Measurements from ENCODE around the gene KRTAP10-2.

KRTAP10-2 gene

DNA sequence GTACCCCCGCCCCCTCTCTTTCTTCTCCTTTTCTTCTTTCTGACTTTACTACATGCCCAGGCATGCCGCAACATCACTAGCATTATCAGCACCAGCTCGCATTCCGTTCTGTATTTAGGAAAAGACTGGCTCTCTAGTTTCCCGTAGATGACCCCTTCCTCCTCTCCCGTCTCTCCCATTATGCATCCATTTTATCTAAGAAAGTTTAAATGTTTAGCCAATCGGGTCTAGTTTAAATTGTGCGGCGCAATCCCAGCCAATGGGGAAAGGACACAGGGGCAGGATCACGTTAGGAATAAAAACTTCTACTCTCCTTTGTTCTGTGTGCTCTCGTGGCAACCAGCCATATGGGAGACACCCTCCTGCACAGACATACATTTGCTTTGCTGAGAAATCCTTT, 46.8 kb upstream of the KRTAP10-2 start (continued):
- TF ChIP-seq, protein P1, sequence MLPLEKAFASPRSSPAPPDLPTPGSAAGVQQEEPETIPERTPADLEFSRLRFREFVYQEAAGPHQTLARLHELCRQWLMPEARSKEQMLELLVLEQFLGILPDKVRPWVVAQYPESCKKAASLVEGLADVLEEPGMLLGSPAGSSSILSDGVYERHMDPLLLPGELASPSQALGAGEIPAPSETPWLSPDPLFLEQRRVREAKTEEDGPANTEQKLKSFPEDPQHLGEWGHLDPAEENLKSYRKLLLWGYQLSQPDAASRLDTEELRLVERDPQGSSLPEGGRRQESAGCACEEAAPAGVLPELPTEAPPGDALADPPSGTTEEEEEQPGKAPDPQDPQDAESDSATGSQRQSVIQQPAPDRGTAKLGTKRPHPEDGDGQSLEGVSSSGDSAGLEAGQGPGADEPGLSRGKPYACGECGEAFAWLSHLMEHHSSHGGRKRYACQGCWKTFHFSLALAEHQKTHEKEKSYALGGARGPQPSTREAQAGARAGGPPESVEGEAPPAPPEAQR (tag by site-specific recombination; IDR thresholded peaks at IDR 0.05) = no peak
- TF ChIP-seq HOXD13 (CRISPR knock-in tag; IDR thresholded peaks at IDR 0.05; ENCODE audit: borderline replicate concordance) (no peak), ZNF311 (tag by site-specific recombination; IDR thresholded peaks at IDR 0.05; ENCODE audit: borderline replicate concordance) (no peak)

DNA sequence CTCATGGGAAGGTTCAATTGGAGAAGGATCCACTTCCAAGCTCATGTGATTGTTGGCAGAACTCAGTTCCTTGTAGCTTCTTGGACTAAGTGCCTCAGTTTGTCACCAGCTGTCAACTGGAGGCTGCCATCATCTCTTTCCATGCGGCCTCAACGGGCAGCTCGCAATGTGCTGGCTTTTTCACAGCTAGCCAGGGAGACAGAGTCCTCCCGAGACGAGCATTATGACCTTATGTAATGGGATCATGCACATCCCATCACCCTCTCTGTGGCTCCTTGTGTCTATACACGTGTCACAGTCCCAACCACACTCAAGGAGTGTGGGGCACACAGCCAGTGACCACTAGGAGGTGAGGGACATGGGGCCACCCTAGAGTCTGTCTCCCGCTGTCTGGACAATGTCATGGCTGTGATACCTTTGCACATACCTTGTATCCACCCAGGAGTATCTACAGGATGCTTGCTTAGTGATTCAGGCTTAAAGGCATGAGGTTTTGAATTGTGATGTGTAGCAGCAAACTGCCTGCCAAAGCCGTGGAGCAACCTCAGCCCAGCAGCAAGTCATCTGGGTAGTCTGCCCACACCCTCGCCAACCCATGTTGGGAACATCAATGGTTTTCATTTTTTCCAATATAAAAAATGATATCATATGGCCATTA, 44.9 kb upstream of the KRTAP10-2 start:
- POLR2A ChIA-PET = no interaction called here
- no peak overlapping the region for H3K27ac ChIP-seq (ENCODE audit: extremely low read depth, low read depth, low read length)
- CTCF ChIA-PET = interaction anchor here (0.6 to 2.0 kb wide), 4 partner anchors 12 to 296 kb away, joined by 3 to 7 read pairs (median 4); no protein-coding TSS in a partner anchor

More for the DNA sequence above, 44.9 kb upstream of the KRTAP10-2 start:
- H3K4me1 ChIP-seq (ENCODE audit: control insufficient read depth, insufficient read depth, low read length) = no peaks in the 10 kb centered on the region
- TF ChIP-seq, protein P2, sequence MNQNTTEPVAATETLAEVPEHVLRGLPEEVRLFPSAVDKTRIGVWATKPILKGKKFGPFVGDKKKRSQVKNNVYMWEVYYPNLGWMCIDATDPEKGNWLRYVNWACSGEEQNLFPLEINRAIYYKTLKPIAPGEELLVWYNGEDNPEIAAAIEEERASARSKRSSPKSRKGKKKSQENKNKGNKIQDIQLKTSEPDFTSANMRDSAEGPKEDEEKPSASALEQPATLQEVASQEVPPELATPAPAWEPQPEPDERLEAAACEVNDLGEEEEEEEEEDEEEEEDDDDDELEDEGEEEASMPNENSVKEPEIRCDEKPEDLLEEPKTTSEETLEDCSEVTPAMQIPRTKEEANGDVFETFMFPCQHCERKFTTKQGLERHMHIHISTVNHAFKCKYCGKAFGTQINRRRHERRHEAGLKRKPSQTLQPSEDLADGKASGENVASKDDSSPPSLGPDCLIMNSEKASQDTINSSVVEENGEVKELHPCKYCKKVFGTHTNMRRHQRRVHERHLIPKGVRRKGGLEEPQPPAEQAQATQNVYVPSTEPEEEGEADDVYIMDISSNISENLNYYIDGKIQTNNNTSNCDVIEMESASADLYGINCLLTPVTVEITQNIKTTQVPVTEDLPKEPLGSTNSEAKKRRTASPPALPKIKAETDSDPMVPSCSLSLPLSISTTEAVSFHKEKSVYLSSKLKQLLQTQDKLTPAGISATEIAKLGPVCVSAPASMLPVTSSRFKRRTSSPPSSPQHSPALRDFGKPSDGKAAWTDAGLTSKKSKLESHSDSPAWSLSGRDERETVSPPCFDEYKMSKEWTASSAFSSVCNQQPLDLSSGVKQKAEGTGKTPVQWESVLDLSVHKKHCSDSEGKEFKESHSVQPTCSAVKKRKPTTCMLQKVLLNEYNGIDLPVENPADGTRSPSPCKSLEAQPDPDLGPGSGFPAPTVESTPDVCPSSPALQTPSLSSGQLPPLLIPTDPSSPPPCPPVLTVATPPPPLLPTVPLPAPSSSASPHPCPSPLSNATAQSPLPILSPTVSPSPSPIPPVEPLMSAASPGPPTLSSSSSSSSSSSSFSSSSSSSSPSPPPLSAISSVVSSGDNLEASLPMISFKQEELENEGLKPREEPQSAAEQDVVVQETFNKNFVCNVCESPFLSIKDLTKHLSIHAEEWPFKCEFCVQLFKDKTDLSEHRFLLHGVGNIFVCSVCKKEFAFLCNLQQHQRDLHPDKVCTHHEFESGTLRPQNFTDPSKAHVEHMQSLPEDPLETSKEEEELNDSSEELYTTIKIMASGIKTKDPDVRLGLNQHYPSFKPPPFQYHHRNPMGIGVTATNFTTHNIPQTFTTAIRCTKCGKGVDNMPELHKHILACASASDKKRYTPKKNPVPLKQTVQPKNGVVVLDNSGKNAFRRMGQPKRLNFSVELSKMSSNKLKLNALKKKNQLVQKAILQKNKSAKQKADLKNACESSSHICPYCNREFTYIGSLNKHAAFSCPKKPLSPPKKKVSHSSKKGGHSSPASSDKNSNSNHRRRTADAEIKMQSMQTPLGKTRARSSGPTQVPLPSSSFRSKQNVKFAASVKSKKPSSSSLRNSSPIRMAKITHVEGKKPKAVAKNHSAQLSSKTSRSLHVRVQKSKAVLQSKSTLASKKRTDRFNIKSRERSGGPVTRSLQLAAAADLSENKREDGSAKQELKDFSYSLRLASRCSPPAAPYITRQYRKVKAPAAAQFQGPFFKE (tag by site-specific recombination; IDR thresholded peaks at IDR 0.05; ENCODE audit: borderline replicate concordance) = no peak
- TF ChIP-seq ZNF391 (tag by site-specific recombination; IDR thresholded peaks at IDR 0.05; ENCODE audit: borderline replicate concordance, low read depth) = no peak
- TF ChIP-seq, protein P3, sequence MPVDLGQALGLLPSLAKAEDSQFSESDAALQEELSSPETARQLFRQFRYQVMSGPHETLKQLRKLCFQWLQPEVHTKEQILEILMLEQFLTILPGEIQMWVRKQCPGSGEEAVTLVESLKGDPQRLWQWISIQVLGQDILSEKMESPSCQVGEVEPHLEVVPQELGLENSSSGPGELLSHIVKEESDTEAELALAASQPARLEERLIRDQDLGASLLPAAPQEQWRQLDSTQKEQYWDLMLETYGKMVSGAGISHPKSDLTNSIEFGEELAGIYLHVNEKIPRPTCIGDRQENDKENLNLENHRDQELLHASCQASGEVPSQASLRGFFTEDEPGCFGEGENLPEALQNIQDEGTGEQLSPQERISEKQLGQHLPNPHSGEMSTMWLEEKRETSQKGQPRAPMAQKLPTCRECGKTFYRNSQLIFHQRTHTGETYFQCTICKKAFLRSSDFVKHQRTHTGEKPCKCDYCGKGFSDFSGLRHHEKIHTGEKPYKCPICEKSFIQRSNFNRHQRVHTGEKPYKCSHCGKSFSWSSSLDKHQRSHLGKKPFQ (tag by site-specific recombination; IDR thresholded peaks at IDR 0.05) = no peak
- TF ChIP-seq YY2 (tag by site-specific recombination; IDR thresholded peaks at IDR 0.05) = no peak
- TF ChIP-seq ZBTB17 (tag by site-specific recombination; IDR thresholded peaks at IDR 0.05) = no peak
- TF ChIP-seq YY1 (tag by site-specific recombination; IDR thresholded peaks at IDR 0.05) = no peak
- TF ChIP-seq, protein P4, sequence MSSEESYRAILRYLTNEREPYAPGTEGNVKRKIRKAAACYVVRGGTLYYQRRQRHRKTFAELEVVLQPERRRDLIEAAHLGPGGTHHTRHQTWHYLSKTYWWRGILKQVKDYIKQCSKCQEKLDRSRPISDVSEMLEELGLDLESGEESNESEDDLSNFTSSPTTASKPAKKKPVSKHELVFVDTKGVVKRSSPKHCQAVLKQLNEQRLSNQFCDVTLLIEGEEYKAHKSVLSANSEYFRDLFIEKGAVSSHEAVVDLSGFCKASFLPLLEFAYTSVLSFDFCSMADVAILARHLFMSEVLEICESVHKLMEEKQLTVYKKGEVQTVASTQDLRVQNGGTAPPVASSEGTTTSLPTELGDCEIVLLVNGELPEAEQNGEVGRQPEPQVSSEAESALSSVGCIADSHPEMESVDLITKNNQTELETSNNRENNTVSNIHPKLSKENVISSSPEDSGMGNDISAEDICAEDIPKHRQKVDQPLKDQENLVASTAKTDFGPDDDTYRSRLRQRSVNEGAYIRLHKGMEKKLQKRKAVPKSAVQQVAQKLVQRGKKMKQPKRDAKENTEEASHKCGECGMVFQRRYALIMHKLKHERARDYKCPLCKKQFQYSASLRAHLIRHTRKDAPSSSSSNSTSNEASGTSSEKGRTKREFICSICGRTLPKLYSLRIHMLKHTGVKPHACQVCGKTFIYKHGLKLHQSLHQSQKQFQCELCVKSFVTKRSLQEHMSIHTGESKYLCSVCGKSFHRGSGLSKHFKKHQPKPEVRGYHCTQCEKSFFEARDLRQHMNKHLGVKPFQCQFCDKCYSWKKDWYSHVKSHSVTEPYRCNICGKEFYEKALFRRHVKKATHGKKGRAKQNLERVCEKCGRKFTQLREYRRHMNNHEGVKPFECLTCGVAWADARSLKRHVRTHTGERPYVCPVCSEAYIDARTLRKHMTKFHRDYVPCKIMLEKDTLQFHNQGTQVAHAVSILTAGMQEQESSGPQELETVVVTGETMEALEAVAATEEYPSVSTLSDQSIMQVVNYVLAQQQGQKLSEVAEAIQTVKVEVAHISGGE (tag by site-specific recombination; conservative IDR thresholded peaks at IDR 0.05; ENCODE audit: low read depth) = no peak
- TF ChIP-seq ZNF423 (tag by site-specific recombination; IDR thresholded peaks at IDR 0.05) = no peak
- no peak for TF ChIP-seq ZNF555 (tag by site-specific recombination; conservative IDR thresholded peaks at IDR 0.05)
- no peak for TF ChIP-seq ZNF433 (tag by site-specific recombination; IDR thresholded peaks at IDR 0.05; ENCODE audit: low read depth)
- H3K9me3 ChIP-seq (ENCODE audit: control insufficient read depth, insufficient read depth, low read depth, low read length) = no peaks in the 10 kb centered on the region
- H3K4me3 ChIP-seq (ENCODE audit: low read depth, low read length) = no peak overlapping the region
- H3K36me3 ChIP-seq (ENCODE audit: control insufficient read depth in 2 of 2, insufficient read depth in 1 of 2, low read length in 2 of 2) = no peaks in the 10 kb centered on the region

Data from HEK293 (cell line).